ENCODE results near the gene CERS4.
"Not testable (repeated sequence)": the region's sequence is repeated elsewhere in the genome, so short reads cannot be mapped to it uniquely, and the experiment has no call there.

DNA sequence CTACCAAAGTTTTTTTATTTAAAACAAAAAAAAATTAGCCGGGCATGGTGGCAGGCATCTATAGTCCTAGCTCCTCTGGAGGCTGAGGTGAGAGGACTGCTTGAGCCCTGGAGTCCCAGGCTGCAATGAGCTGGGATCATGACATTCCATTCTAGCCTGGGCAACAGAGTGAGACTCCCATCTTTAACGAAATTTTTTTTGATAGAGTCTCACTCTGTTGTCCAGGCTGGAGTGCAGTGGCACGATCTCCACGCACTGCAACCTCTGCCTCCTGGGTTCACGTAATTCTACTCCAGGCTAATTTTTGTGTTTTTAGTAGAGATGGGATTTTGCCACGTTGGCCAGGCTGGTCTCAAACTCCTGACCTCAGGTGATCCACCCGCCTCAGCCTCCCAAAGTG is 1.8 kb upstream of the CERS4 start:
- TF ChIP-seq CTCF (IDR thresholded peaks at IDR 0.05; ENCODE audit: low read length); EZH2 (IDR thresholded peaks at IDR 0.05; ENCODE audit: borderline replicate concordance, low read length): not testable (repeated sequence)
